Measurements from ENCODE around the gene ARID1A. TPM values are rescaled to one million over a fixed set of nuclear protein-coding genes. Genes with fewer than 3 reads are reported as not detected.
A peak's percentile ranks its signal among the peaks of the same experiment; 100 is the strongest.

The ARID1A gene
- total and polyA plus RNA-seq, 2 experiments from 2014 or later: 8.2 to 13.4 TPM

GRCh38 chr1:26677306-26678115 is 18.3 kb upstream of the ARID1A start:
- peak overlapping the region; percentile 56 for H3K4me2 ChIP-seq (ENCODE audit: unreplicated experiment)
- H3K4me1 ChIP-seq (ENCODE audit: insufficient read depth): no peaks in the 10 kb centered on the region
- H3K27me3 ChIP-seq (replicated peaks; ENCODE audit: insufficient read depth): no peaks in the 10 kb centered on the region
- H3K4me3 ChIP-seq: peak overlapping the region; percentile 36
- H3K79me2 ChIP-seq (ENCODE audit: insufficient read depth): no peaks in the 10 kb centered on the region
- H4K20me1 ChIP-seq (ENCODE audit: insufficient read depth): no peaks in the 10 kb centered on the region
- TF ChIP-seq EZH2phosphoT487 (IDR thresholded peaks at IDR 0.05; ENCODE audit: insufficient read depth, low read depth) (no peak), EZH2 (IDR thresholded peaks at IDR 0.05; ENCODE audit: insufficient read depth, poor library complexity, severe bottlenecking) (no peak)
- peaks cover 3% of the 10 kb centered on the region; the same call in 1 of the 2 replicates for H3F3A ChIP-seq (ENCODE audit: insufficient read depth)
- peak overlapping the region; percentile 71 for H2AFZ ChIP-seq
- peak; percentile 77 for DNase-seq
- WGBS, 2 experiments (ENCODE audit: low coverage in 1 of 2, low lambda C conversion rate in 2 of 2, missing lambda C conversion rate in 2 of 2): 12 to 14% methylated on average over 9 of the region's 9 CpGs
- no peaks in the 10 kb centered on the region for H3K9me2 ChIP-seq (ENCODE audit: insufficient read depth)
- no peaks in the 10 kb centered on the region for H3K9me3 ChIP-seq (ENCODE audit: low read depth)
- in situ Hi-C loops (cut with MboI): no loop called here
- no peaks in the 10 kb centered on the region for H3K36me3 ChIP-seq (ENCODE audit: low read depth)
- H3K27ac ChIP-seq: no peak overlapping the region
- peak overlapping the region; percentile 12 for H3K9ac ChIP-seq

GRCh38 chr1:26684763-26685508 is 10.9 kb upstream of the ARID1A start:
- Histone ChIP-seq H4K20me1 (ENCODE audit: insufficient read depth) (no peaks in the 10 kb centered on the region), H3K27ac (no peak overlapping the region), H3K36me3 (ENCODE audit: low read depth) (no peaks in the 10 kb centered on the region), H3K9me3 (ENCODE audit: low read depth) (no peaks in the 10 kb centered on the region), H3K27me3 (replicated peaks; ENCODE audit: insufficient read depth) (no peaks in the 10 kb centered on the region), H3K79me2 (ENCODE audit: insufficient read depth) (no peaks in the 10 kb centered on the region), H3K4me2 (ENCODE audit: unreplicated experiment) (no peak overlapping the region), H3F3A (ENCODE audit: insufficient read depth) (no peaks in the 10 kb centered on the region), H3K9ac (no peak overlapping the region), H2AFZ (0 out of 2 replicates have a peak overlapping the region, but pooled peaks have one; percentile 13), H3K4me1 (ENCODE audit: insufficient read depth) (no peaks in the 10 kb centered on the region), H3K4me3 (no peak overlapping the region), H3K9me2 (ENCODE audit: insufficient read depth) (no peaks in the 10 kb centered on the region)
- 74 to 78% methylated on average over 4 of the region's 4 CpGs for WGBS, 2 experiments (ENCODE audit: low coverage in 1 of 2, low lambda C conversion rate in 2 of 2, missing lambda C conversion rate in 2 of 2)
- no peak for DNase-seq
- in situ Hi-C loops (cut with MboI): no loop called here
- TF ChIP-seq EZH2phosphoT487 (IDR thresholded peaks at IDR 0.05; ENCODE audit: insufficient read depth, low read depth) (no peak), EZH2 (IDR thresholded peaks at IDR 0.05; ENCODE audit: insufficient read depth, poor library complexity, severe bottlenecking) (no peak)

- Histone ChIP-seq H3K4me2 (ENCODE audit: unreplicated experiment) (no peak overlapping the region), H3K36me3 (ENCODE audit: low read depth) (no peaks in the 10 kb centered on the region), H3K4me1 (ENCODE audit: insufficient read depth) (peaks cover 3% of the 10 kb centered on the region; the same call in 1 of the 2 replicates), H4K20me1 (ENCODE audit: insufficient read depth) (no peaks in the 10 kb centered on the region), H3K27me3 (replicated peaks; ENCODE audit: insufficient read depth) (no peaks in the 10 kb centered on the region), H3K79me2 (ENCODE audit: insufficient read depth) (no peaks in the 10 kb centered on the region), H3K9ac (no peak overlapping the region), H3K9me2 (ENCODE audit: insufficient read depth) (no peaks in the 10 kb centered on the region), H3K9me3 (ENCODE audit: low read depth) (no peaks in the 10 kb centered on the region), H2AFZ (peak overlapping the region; percentile 27; the same call in 1 of the 2 replicates), H3F3A (ENCODE audit: insufficient read depth) (peaks cover 4% of the 10 kb centered on the region), H3K27ac (no peak overlapping the region), H3K4me3 (no peak overlapping the region)
- DNase-seq: no peak
- WGBS, 2 experiments (ENCODE audit: low coverage in 1 of 2, low lambda C conversion rate in 2 of 2, missing lambda C conversion rate in 2 of 2): 6 to 8% methylated on average over 1 of the region's 1 CpG
- in situ Hi-C loops (cut with MboI): no loop called here
- TF ChIP-seq EZH2 (IDR thresholded peaks at IDR 0.05; ENCODE audit: insufficient read depth, poor library complexity, severe bottlenecking) (no peak), EZH2phosphoT487 (IDR thresholded peaks at IDR 0.05; ENCODE audit: insufficient read depth, low read depth) (no peak)
Observed at GRCh38 chr1:26686795-26687194, 9.0 kb upstream of the ARID1A start.

GRCh38 chr1:26689504-26689903 is 6.3 kb upstream of the ARID1A start:
- H3K4me1 ChIP-seq (ENCODE audit: insufficient read depth): peaks cover 18% of the 10 kb centered on the region
- 85 to 89% methylated on average over 8 to 9 of the region's 9 CpGs for WGBS, 2 experiments (ENCODE audit: low coverage in 1 of 2, low lambda C conversion rate in 2 of 2, missing lambda C conversion rate in 2 of 2)
- H4K20me1 ChIP-seq (ENCODE audit: insufficient read depth): no peaks in the 10 kb centered on the region
- H3K4me3 ChIP-seq: no peak overlapping the region
- H3F3A ChIP-seq (ENCODE audit: insufficient read depth): peaks cover 28% of the 10 kb centered on the region
- H2AFZ ChIP-seq: no peak overlapping the region
- H3K9me2 ChIP-seq (ENCODE audit: insufficient read depth): no peaks in the 10 kb centered on the region
- no peak for DNase-seq
- no peaks in the 10 kb centered on the region for H3K79me2 ChIP-seq (ENCODE audit: insufficient read depth)
- no peaks in the 10 kb centered on the region for H3K27me3 ChIP-seq (replicated peaks; ENCODE audit: insufficient read depth)
- in situ Hi-C loops (cut with MboI): no loop called here
- no peaks in the 10 kb centered on the region for H3K9me3 ChIP-seq (ENCODE audit: low read depth)
- H3K9ac ChIP-seq: no peak overlapping the region
- H3K36me3 ChIP-seq (ENCODE audit: low read depth): no peaks in the 10 kb centered on the region
- no peak overlapping the region for H3K4me2 ChIP-seq (ENCODE audit: unreplicated experiment)
- TF ChIP-seq EZH2phosphoT487 (IDR thresholded peaks at IDR 0.05; ENCODE audit: insufficient read depth, low read depth): no peak
- TF ChIP-seq EZH2 (IDR thresholded peaks at IDR 0.05; ENCODE audit: insufficient read depth, poor library complexity, severe bottlenecking): no peak
- no peak overlapping the region for H3K27ac ChIP-seq
